ENCODE measurements around the gene CD47. TPM values are rescaled to one million over a fixed set of nuclear protein-coding genes. Genes with fewer than 3 reads are reported as not detected.

The CD47 gene
- polyA plus RNA-seq, 3 donors, result 52.3 to 203 (median 173) TPM

DNA sequence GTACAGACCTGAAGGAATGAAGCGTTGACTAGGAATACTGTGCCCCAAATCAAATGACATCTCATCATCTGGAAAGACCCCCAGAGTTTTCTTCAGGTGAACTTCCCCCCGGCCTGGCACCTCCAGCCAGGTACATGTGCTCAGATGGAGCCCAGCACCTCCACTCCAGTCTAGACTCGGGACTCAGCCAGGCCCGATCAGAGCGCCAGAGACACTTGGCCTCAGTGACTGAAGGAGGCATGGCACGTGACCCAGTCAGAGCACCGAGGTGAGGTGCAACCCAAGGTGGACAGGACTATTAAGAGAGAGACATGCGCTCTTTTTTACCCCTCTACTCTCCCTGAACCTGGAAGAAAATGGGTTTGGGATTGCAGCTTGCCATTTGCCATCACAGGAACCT is 48.5 kb downstream of the CD47 start:
- H4K20me1 ChIP-seq (ENCODE audit: insufficient read depth, low read length), result no peaks in the 10 kb centered on the region
- no peak overlapping the region for H3K27ac ChIP-seq (ENCODE audit: low read depth in 1 of 2, low read length in 2 of 2)
- Mint-ChIP-seq H3K9me3 (no peaks in the 10 kb centered on the region), H3K27me3 (ENCODE audit: low read depth in 3 of 3) (no peaks in the 10 kb centered on the region), H3K27ac (no peak overlapping the region), H3K4me1 (peaks cover 8% of the 10 kb centered on the region), H3K4me3 (no peak overlapping the region), H3K36me3 (peaks cover 46 to 57% of the 10 kb centered on the region in 2 donors)
- TF ChIP-seq, protein P1, sequence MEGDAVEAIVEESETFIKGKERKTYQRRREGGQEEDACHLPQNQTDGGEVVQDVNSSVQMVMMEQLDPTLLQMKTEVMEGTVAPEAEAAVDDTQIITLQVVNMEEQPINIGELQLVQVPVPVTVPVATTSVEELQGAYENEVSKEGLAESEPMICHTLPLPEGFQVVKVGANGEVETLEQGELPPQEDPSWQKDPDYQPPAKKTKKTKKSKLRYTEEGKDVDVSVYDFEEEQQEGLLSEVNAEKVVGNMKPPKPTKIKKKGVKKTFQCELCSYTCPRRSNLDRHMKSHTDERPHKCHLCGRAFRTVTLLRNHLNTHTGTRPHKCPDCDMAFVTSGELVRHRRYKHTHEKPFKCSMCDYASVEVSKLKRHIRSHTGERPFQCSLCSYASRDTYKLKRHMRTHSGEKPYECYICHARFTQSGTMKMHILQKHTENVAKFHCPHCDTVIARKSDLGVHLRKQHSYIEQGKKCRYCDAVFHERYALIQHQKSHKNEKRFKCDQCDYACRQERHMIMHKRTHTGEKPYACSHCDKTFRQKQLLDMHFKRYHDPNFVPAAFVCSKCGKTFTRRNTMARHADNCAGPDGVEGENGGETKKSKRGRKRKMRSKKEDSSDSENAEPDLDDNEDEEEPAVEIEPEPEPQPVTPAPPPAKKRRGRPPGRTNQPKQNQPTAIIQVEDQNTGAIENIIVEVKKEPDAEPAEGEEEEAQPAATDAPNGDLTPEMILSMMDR (IDR thresholded peaks at IDR 0.05), result no peak
- no peaks in the 10 kb centered on the region for H3K9me3 ChIP-seq (replicated peaks in 1 of 2; ENCODE audit: control insufficient read depth in 1 of 2, insufficient read depth in 1 of 2, low read length in 2 of 2)
- intact Hi-C loops (cut with micrococcal nuclease), result no loop called here
- H3K79me2 ChIP-seq (ENCODE audit: insufficient read depth, low read length), result no peaks in the 10 kb centered on the region
- H3K4me1 ChIP-seq (ENCODE audit: control insufficient read depth in 1 of 2, insufficient read depth in 2 of 2, low read length in 2 of 2), result peaks cover 6 to 11% of the 10 kb centered on the region in 2 donors
- H2AFZ ChIP-seq (ENCODE audit: insufficient read depth, low read depth, low read length, poor library complexity, severe bottlenecking), result no peak overlapping the region
- DNase-seq, result no peak
- no peaks in the 10 kb centered on the region for H3K27me3 ChIP-seq (ENCODE audit: control insufficient read depth in 2 of 2, insufficient read depth in 2 of 2, low read length in 2 of 2)
- peaks cover 36 to 50% of the 10 kb centered on the region in 2 donors for H3K36me3 ChIP-seq (replicated peaks in 1 of 2; ENCODE audit: control insufficient read depth in 1 of 2, insufficient read depth in 2 of 2, low read length in 2 of 2)
- no peak overlapping the region for H3K4me3 ChIP-seq (replicated peaks in 1 of 3; ENCODE audit: low read depth in 2 of 3, low read length in 3 of 3)
- no peak overlapping the region for H3K9ac ChIP-seq (ENCODE audit: insufficient read depth, low read length, poor library complexity, severe bottlenecking)
- H3K4me2 ChIP-seq (replicated peaks; ENCODE audit: extremely low read depth, low read length, poor library complexity, severe bottlenecking), result no peak overlapping the region
- WGBS (ENCODE audit: insufficient coverage), result 96% methylated on average over 7 of the region's 8 CpGs

GRCh38 chr3:108041253-108041652 is 49.6 kb downstream of the CD47 start:
- Mint-ChIP-seq H3K27ac (peak overlapping the region in 1 of 7 donors; percentile 21), H3K27me3 (ENCODE audit: low read depth in 3 of 3) (no peaks in the 10 kb centered on the region), H3K4me3 (no peak overlapping the region), H3K4me1 (peaks cover 18% of the 10 kb centered on the region), H3K9me3 (no peaks in the 10 kb centered on the region), H3K36me3 (peaks cover 38 to 47% of the 10 kb centered on the region in 2 donors)
- no peak overlapping the region for H3K27ac ChIP-seq (ENCODE audit: low read depth in 1 of 2, low read length in 2 of 2)
- H3K27me3 ChIP-seq (ENCODE audit: control insufficient read depth in 2 of 2, insufficient read depth in 2 of 2, low read length in 2 of 2), result no peaks in the 10 kb centered on the region
- H3K36me3 ChIP-seq (replicated peaks in 1 of 2; ENCODE audit: control insufficient read depth in 1 of 2, insufficient read depth in 2 of 2, low read length in 2 of 2), result peaks cover 25 to 41% of the 10 kb centered on the region in 2 donors
- no peak overlapping the region for H2AFZ ChIP-seq (ENCODE audit: insufficient read depth, low read depth, low read length, poor library complexity, severe bottlenecking)
- TF ChIP-seq, protein P1 (IDR thresholded peaks at IDR 0.05), result no peak
- no CpG with 5 or more reads among the region's 1 CpG for WGBS (ENCODE audit: insufficient coverage)
- no peaks in the 10 kb centered on the region for H3K79me2 ChIP-seq (ENCODE audit: insufficient read depth, low read length)
- intact Hi-C loops (cut with micrococcal nuclease), result no loop called here
- peaks cover 16 to 21% of the 10 kb centered on the region in 2 donors for H3K4me1 ChIP-seq (ENCODE audit: control insufficient read depth in 1 of 2, insufficient read depth in 2 of 2, low read length in 2 of 2)
- H3K9ac ChIP-seq (ENCODE audit: insufficient read depth, low read length, poor library complexity, severe bottlenecking), result no peak overlapping the region
- H3K4me3 ChIP-seq (replicated peaks in 1 of 3; ENCODE audit: low read depth in 2 of 3, low read length in 3 of 3), result no peak overlapping the region
- no peaks in the 10 kb centered on the region for H3K9me3 ChIP-seq (replicated peaks in 1 of 2; ENCODE audit: control insufficient read depth in 1 of 2, insufficient read depth in 1 of 2, low read length in 2 of 2)
- H4K20me1 ChIP-seq (ENCODE audit: insufficient read depth, low read length), result no peaks in the 10 kb centered on the region
- H3K4me2 ChIP-seq (replicated peaks; ENCODE audit: extremely low read depth, low read length, poor library complexity, severe bottlenecking), result no peak overlapping the region
- DNase-seq, result no peak
